H9 (cell line): Measurements from ENCODE around the gene SDR42E1. TPM values are rescaled to one million over a fixed set of nuclear protein-coding genes. Genes with fewer than 3 reads are reported as not detected.

Experiments
- DNase-seq: peaks from one replicate; pipeline ENCODE4 v3.0.0-alpha.2; 2017
- H2AFZ ChIP-seq: one replicate; pipeline ENCODE4 v1.6.1; 2013; ENCODE audit warnings: mild to moderate bottlenecking, low read length, control low read depth, moderate library complexity
- H2AK5ac ChIP-seq: 2 replicates; pipeline ENCODE4 v1.6.1; 2013; ENCODE audit warnings: low read length, control low read depth, mixed read lengths; ENCODE audit not compliant: insufficient read length
- H2BK120ac ChIP-seq: one replicate; pipeline ENCODE4 v1.6.1; 2013; ENCODE audit warnings: low read depth, mild to moderate bottlenecking, low read length, control low read depth, inconsistent platforms; ENCODE audit not compliant: poor library complexity, severe bottlenecking
- H2BK12ac ChIP-seq: 2 replicates; pipeline ENCODE4 v1.6.1; 2013; ENCODE audit warnings: low read length, control low read depth, mixed read lengths, low read depth; ENCODE audit not compliant: insufficient read length
- H2BK15ac ChIP-seq: 2 replicates; pipeline ENCODE4 v1.6.1; 2013; ENCODE audit warnings: low read depth, low read length, control low read depth
- H2BK20ac ChIP-seq: one replicate; pipeline ENCODE4 v1.6.1; 2013; ENCODE audit warnings: low read depth, mild to moderate bottlenecking, low read length, control low read depth, inconsistent platforms; ENCODE audit not compliant: poor library complexity, severe bottlenecking
- H2BK5ac ChIP-seq: 2 replicates; pipeline ENCODE4 v1.6.1; 2013; ENCODE audit warnings: low read length, control low read depth, mixed read lengths; ENCODE audit not compliant: insufficient read length
- H3K14ac ChIP-seq: 2 replicates; pipeline ENCODE4 v1.6.1; 2013; ENCODE audit warnings: low read length, control low read depth; ENCODE audit not compliant: insufficient read depth
- H3K18ac ChIP-seq: 2 replicates; pipeline ENCODE4 v1.6.1; 2013; ENCODE audit warnings: low read depth, mild to moderate bottlenecking, mixed read lengths, low read length, control low read depth; ENCODE audit not compliant: insufficient read length
- H3K23ac ChIP-seq: 2 replicates; pipeline ENCODE4 v1.6.1; 2013; ENCODE audit warnings: low read length, control low read depth, mixed read lengths, low read depth; ENCODE audit not compliant: insufficient read length
- H3K23me2 ChIP-seq: 2 replicates; pipeline ENCODE4 v1.6.1; 2013; ENCODE audit warnings: low read depth, mild to moderate bottlenecking, mixed read lengths, low read length, control low read depth; ENCODE audit not compliant: insufficient read length, poor library complexity, severe bottlenecking
- H3K27ac ChIP-seq: 2 replicates; pipeline ENCODE4 v1.5.1; 2013; ENCODE audit warnings: low read length, control low read depth, mixed read lengths, low read depth; ENCODE audit not compliant: insufficient read length
- H3K27me3 ChIP-seq: 2 replicates; pipeline ENCODE4 v1.6.1; 2013; ENCODE audit warnings: low read length, control low read depth, inconsistent platforms; ENCODE audit not compliant: insufficient read depth
- H3K4ac ChIP-seq: 2 replicates; pipeline ENCODE4 v1.6.1; 2013; ENCODE audit warnings: low read depth, mild to moderate bottlenecking, control low read depth, inconsistent platforms, low read length, moderate library complexity
- H3K4me1 ChIP-seq: 2 replicates; pipeline ENCODE4 v1.6.1; 2013; ENCODE audit warnings: low read length, control low read depth, inconsistent platforms; ENCODE audit not compliant: insufficient read depth
- H3K4me2 ChIP-seq: 2 replicates; pipeline ENCODE4 v1.6.1; 2013; ENCODE audit warnings: low read length, control low read depth, mixed read lengths; ENCODE audit not compliant: insufficient read length, insufficient read depth
- H3K56ac ChIP-seq: 2 replicates; pipeline ENCODE4 v1.6.1; 2013; ENCODE audit warnings: low read depth, mild to moderate bottlenecking, mixed read lengths, low read length, control low read depth; ENCODE audit not compliant: insufficient read length
- H3K79me1 ChIP-seq: 2 replicates; pipeline ENCODE4 v1.6.1; 2013; ENCODE audit warnings: low read depth, mild to moderate bottlenecking, moderate library complexity, low read length, control low read depth, inconsistent platforms; ENCODE audit not compliant: insufficient read depth, poor library complexity, severe bottlenecking
- H3K79me2 ChIP-seq: 2 replicates; pipeline ENCODE4 v1.6.1; 2013; ENCODE audit warnings: low read length, control low read depth, inconsistent platforms; ENCODE audit not compliant: insufficient read depth
- H3K9ac ChIP-seq: 2 replicates; pipeline ENCODE4 v1.6.1; 2013; ENCODE audit warnings: low read length, control low read depth, mixed read lengths; ENCODE audit not compliant: insufficient read length; ENCODE audit errors: extremely low read depth
- H3K9me3 ChIP-seq: one replicate; pipeline ENCODE4 v1.6.1; 2013; ENCODE audit warnings: low read depth, low read length, inconsistent platforms; ENCODE audit not compliant: control insufficient read depth
- H3T11ph ChIP-seq: one replicate; pipeline ENCODE4 v1.6.1; 2013; ENCODE audit warnings: mild to moderate bottlenecking, low read length, control low read depth, inconsistent platforms
- H4K20me1 ChIP-seq: one replicate; pipeline ENCODE4 v1.6.1; 2013; ENCODE audit not compliant: control insufficient read depth, insufficient read length, insufficient read depth
- H4K5ac ChIP-seq: 2 replicates; pipeline ENCODE4 v1.6.1; 2013; ENCODE audit warnings: low read depth, mild to moderate bottlenecking, mixed read lengths, low read length, control low read depth; ENCODE audit not compliant: insufficient read length
- H4K8ac ChIP-seq: replicated peaks from 2 replicates; pipeline ENCODE4 v1.6.1; 2013; ENCODE audit warnings: low read length, control low read depth, mixed read lengths, low read depth; ENCODE audit not compliant: insufficient read length
- H4K91ac ChIP-seq: 2 replicates; pipeline ENCODE4 v1.6.1; 2013; ENCODE audit warnings: low read depth, mild to moderate bottlenecking, moderate library complexity, mixed read lengths, low read length, control low read depth; ENCODE audit not compliant: insufficient read length
- H3K27ac Mint-ChIP-seq, 3 experiments: 2 replicates in 2 of 3; 3 replicates in 1 of 3; pipeline ENCODE4 v1.8.0; 2020 to 2021; ENCODE audit warnings: mixed read lengths in 3 of 3, mild to moderate bottlenecking in 1 of 3, moderate library complexity in 1 of 3
- H3K27me3 Mint-ChIP-seq: 2 replicates; pipeline ENCODE4 v1.8.0; 2021; ENCODE audit warnings: low read depth, mild to moderate bottlenecking, moderate library complexity, mixed read lengths
- H3K36me3 Mint-ChIP-seq, 3 experiments: 2 replicates in 2 of 3; 3 replicates in 1 of 3; pipeline ENCODE4 v1.8.0; 2020 to 2021; ENCODE audit warnings: low read depth in 3 of 3, mixed read lengths in 3 of 3; ENCODE audit not compliant: insufficient read depth in 1 of 3
- H3K4me1 Mint-ChIP-seq, 2 experiments: 2 replicates each; pipeline ENCODE4 v1.8.0; 2020; ENCODE audit warnings: mixed read lengths in 2 of 2
- H3K4me3 Mint-ChIP-seq, 2 experiments: 2 replicates in 1 of 2; 3 replicates in 1 of 2; pipeline ENCODE4 v1.8.0; 2020 to 2021; ENCODE audit warnings: mild to moderate bottlenecking in 2 of 2, mixed read lengths in 2 of 2, moderate library complexity in 1 of 2
- H3K9me3 Mint-ChIP-seq, 2 experiments: 2 replicates in 1 of 2; 3 replicates in 1 of 2; pipeline ENCODE4 v1.8.0; 2020; ENCODE audit warnings: mild to moderate bottlenecking in 2 of 2, mixed read lengths in 2 of 2, moderate library complexity in 1 of 2
- CTCF ChIP-seq: fragments of 200-600 bp; sonication (generic); conservative IDR thresholded peaks from 3 replicates; pipeline ENCODE4 v1.8.0; 2021; ENCODE audit warnings: antibody characterized with exemption, mild to moderate bottlenecking
- WGBS: extraction: QIAGEN DNeasy Blood & Tissue Kit; methylation state at CpG from one replicate; pipeline ENCODE4 v1.1.7; 2013; ENCODE audit warnings: missing lambda C conversion rate, low lambda C conversion rate, mixed read lengths; ENCODE audit not compliant: insufficient read length; ENCODE audit errors: extremely low coverage; 5-methylcytosine and 5-hydroxymethylcytosine counted together
- total RNA-seq: library from RNA; stranded (reverse); gene quantifications from 2 replicates; pipeline ENCODE4 v1.2.1, GENCODE V29; 2021

Gene SDR42E1
- total RNA-seq, 1 experiment from 2014 or later, result not detected

GRCh38 chr16:81987706-81988105 is 23.6 kb downstream of the SDR42E1 start:
- no peak overlapping the region for H3K4me3 Mint-ChIP-seq
- Histone ChIP-seq H3K9me3 (no peaks in the 10 kb centered on the region), H2BK12ac (no peak overlapping the region), H3K14ac (no peak overlapping the region), H3K27me3 (no peaks in the 10 kb centered on the region), H2BK20ac (no peak overlapping the region), H2AK5ac (no peak overlapping the region), H2AFZ (no peak overlapping the region), H4K91ac (no peak overlapping the region), H3K79me2 (no peaks in the 10 kb centered on the region), H3K9ac (no peak overlapping the region), H3K18ac (no peak overlapping the region), H2BK15ac (no peak overlapping the region), H3K23ac (no peak overlapping the region), H3K4me1 (no peaks in the 10 kb centered on the region), H3K23me2 (no peaks in the 10 kb centered on the region), H4K8ac (no peak overlapping the region), H3K79me1 (no peaks in the 10 kb centered on the region), H4K20me1 (no peaks in the 10 kb centered on the region), H3K4ac (no peak overlapping the region), H3K4me2 (no peak overlapping the region), H3K27ac (no peak overlapping the region), H4K5ac (no peak overlapping the region), H3T11ph (no peak overlapping the region), H3K56ac (no peak overlapping the region), H2BK5ac (no peak overlapping the region), H2BK120ac (no peak overlapping the region)
- TF ChIP-seq CTCF, result no peak
- 0 out of 7 replicates have a peak overlapping the region, but pooled peaks of 1 of the 3 experiments have one; percentile 14 for H3K27ac Mint-ChIP-seq
- H3K36me3 Mint-ChIP-seq, result no peaks in the 10 kb centered on the region
- WGBS, result no CpG with 5 or more reads among the region's 5 CpGs
- no peaks in the 10 kb centered on the region; the same call in 1 of the 2 replicates for H3K27me3 Mint-ChIP-seq
- H3K4me1 Mint-ChIP-seq, result peaks cover 7 to 8% of the 10 kb centered on the region in 2 experiments; a peak in 3 of 4 replicates
- H3K9me3 Mint-ChIP-seq, result no peaks in the 10 kb centered on the region
- no peak for DNase-seq
